K562 (cell line): Measurements from ENCODE around the gene ALDH9A1. TPM values are rescaled to one million over a fixed set of nuclear protein-coding genes. Genes with fewer than 3 reads are reported as not detected.

Experiments
- CBFA2T2 ChIP-seq: fragments of 450-650 bp; conservative IDR thresholded peaks from 2 replicates; pipeline ENCODE4 v1.6.1; 2017; ENCODE audit warnings: mild to moderate bottlenecking
- GTF2F1 ChIP-seq: IDR thresholded peaks from 2 replicates; pipeline ENCODE4 v1.6.1; 2011; ENCODE audit warnings: low read depth, low read length, improper control_type of control experiment
- KLF10 ChIP-seq: fragments of 250-450 bp; sonication (Bioruptor Pico); IDR thresholded peaks from 2 replicates; pipeline ENCODE4 v1.6.1; 2021; ENCODE audit warnings: matching md5 sums
- MCM5 ChIP-seq: fragments of 450-650 bp; IDR thresholded peaks from 2 replicates; pipeline ENCODE4 v1.6.1; 2016; ENCODE audit warnings: low read depth
- NFRKB ChIP-seq: fragments of 450-650 bp; IDR thresholded peaks from 2 replicates; pipeline ENCODE4 v1.6.1; 2016; ENCODE audit warnings: low read depth
- NONO ChIP-seq, 2 experiments: fragments of 200-400 bp in 1 of 2; fragments of 450-650 bp in 1 of 2; formaldehyde crosslinking in 1 of 2; IDR thresholded peaks; 2 replicates each; pipeline ENCODE4 v1.6.1; 2017; ENCODE audit warnings: low read depth in 2 of 2, mild to moderate bottlenecking in 2 of 2, moderate library complexity in 2 of 2, low read length in 1 of 2
- SLC30A9 ChIP-seq: fragments of 250-450 bp; sonication (Bioruptor Pico); IDR thresholded peaks from 2 replicates; pipeline ENCODE4 v1.8.0; 2022; ENCODE audit warnings: mild to moderate bottlenecking, moderate library complexity
- TBP ChIP-seq: optimal IDR thresholded peaks from 2 replicates; pipeline ENCODE3; 2011; ENCODE audit warnings: low read depth, low read length, improper control_type of control experiment
- TOE1 ChIP-seq, 2 experiments: fragments of 450-650 bp in 1 of 2; sonication (generic) in 1 of 2; formaldehyde crosslinking in 1 of 2; IDR thresholded peaks; 2 replicates each; pipeline versions ENCODE4 v1.7.1 to v1.8.0; 2016 to 2022; ENCODE audit warnings: borderline replicate concordance in 2 of 2, mild to moderate bottlenecking in 2 of 2, antibody characterized with exemption in 1 of 2, inconsistent platforms in 1 of 2, low read depth in 1 of 2, missing genetic modification reagents in 1 of 2, moderate library complexity in 1 of 2
- ZBTB8A ChIP-seq: fragments of 450-650 bp; IDR thresholded peaks from 2 replicates; pipeline ENCODE4 v1.6.1; 2018; ENCODE audit warnings: mild to moderate bottlenecking, moderate library complexity; ENCODE audit not compliant: partially characterized antibody
- ZKSCAN1 ChIP-seq: fragments of 150-350 bp; IDR thresholded peaks from 2 replicates; pipeline ENCODE4 v1.6.1; 2016; ENCODE audit warnings: low read depth, low read length
- ZNF197 ChIP-seq: fragments of 200-800 bp; sonication (Bioruptor generic); IDR thresholded peaks from 2 replicates; pipeline ENCODE4 v1.6.1; 2016; ENCODE audit warnings: low read depth, missing genetic modification characterization, missing compliant biosample characterization
- ZNF551 ChIP-seq: fragments of 250-450 bp; sonication (Bioruptor Pico); IDR thresholded peaks from 2 replicates; pipeline ENCODE4 v1.5.0; 2021; ENCODE audit warnings: mild to moderate bottlenecking, moderate library complexity
- ZNF79 ChIP-seq: fragments of 250-450 bp; sonication (Bioruptor Pico); IDR thresholded peaks from 2 replicates; pipeline ENCODE4 v1.4.0; 2020; ENCODE audit warnings: low read depth, mild to moderate bottlenecking, moderate library complexity
- polyA plus RNA-seq, 8 experiments: library from polyadenylated mRNA; depleted of rRNA in 4 of 8; stranded (reverse) in 5 of 8; unstranded in 3 of 8; fragments of >200 nt; fragmentation: Nextera tagmentation in 2 of 8; fragmentation: Illumina TruSeq in 1 of 8; extraction: Ambion mirVana in 2 of 8; extraction: Trizol in 1 of 8; gene quantifications; 2 replicates each; pipeline versions ENCODE4 v1.2.1 to v1.2.3, GENCODE V29; 2011 to 2014; ENCODE audit warnings: inconsistent platforms in 1 of 8, missing spikeins in 1 of 8
- total RNA-seq, 7 experiments: library from RNA; depleted of rRNA in 6 of 7; stranded (reverse); fragments of >200 nt in 6 of 7; fragmentation: Illumina TruSeq in 2 of 7; extraction: Trizol in 2 of 7; gene quantifications; 2 replicates each; pipeline versions ENCODE4 v1.2.1 to v1.2.3, GENCODE V29; 2011 to 2021; ENCODE audit warnings: low replicate concordance in 1 of 7
- TF ChIP-seq, protein P1 (sequence below): fragments of 250-450 bp; sonication (Bioruptor Pico); IDR thresholded peaks from 2 replicates; pipeline ENCODE4 v1.8.0; 2022; ENCODE audit warnings: moderate library complexity, mild to moderate bottlenecking, inconsistent platforms
- TF ChIP-seq, protein P2 (sequence below): fragments of 250-450 bp; sonication (Bioruptor Pico); IDR thresholded peaks from 2 replicates; pipeline ENCODE4 v1.8.0; 2022; ENCODE audit warnings: moderate library complexity, mild to moderate bottlenecking, inconsistent platforms
- TF ChIP-seq, protein P3 (sequence below): fragments of 450-650 bp; formaldehyde crosslinking; IDR thresholded peaks from 2 replicates; pipeline ENCODE4 v1.4.0; 2022; ENCODE audit warnings: mild to moderate bottlenecking, moderate library complexity
- TF ChIP-seq, protein P4 (sequence below): fragments of 450-650 bp; IDR thresholded peaks from 2 replicates; pipeline ENCODE4 v1.6.1; 2016; ENCODE audit warnings: borderline replicate concordance
- TF ChIP-seq, protein P5 (sequence below): fragments of 250-450 bp; sonication (Bioruptor Pico); IDR thresholded peaks from 2 replicates; pipeline ENCODE4 v1.8.0; 2021; ENCODE audit warnings: moderate library complexity, mild to moderate bottlenecking, inconsistent platforms
- TF ChIP-seq, protein P6 (sequence below), 2 experiments: fragments of 450-650 bp; IDR thresholded peaks; 2 replicates each; pipeline ENCODE4 v1.6.1; 2016

The ALDH9A1 gene
- total and polyA plus RNA-seq, 9 of the 15 experiments (the other 6 are each of a cell fraction or from before 2014, with no cell fraction given), result 26.5 to 54.3 (median 39.2) TPM

DNA sequence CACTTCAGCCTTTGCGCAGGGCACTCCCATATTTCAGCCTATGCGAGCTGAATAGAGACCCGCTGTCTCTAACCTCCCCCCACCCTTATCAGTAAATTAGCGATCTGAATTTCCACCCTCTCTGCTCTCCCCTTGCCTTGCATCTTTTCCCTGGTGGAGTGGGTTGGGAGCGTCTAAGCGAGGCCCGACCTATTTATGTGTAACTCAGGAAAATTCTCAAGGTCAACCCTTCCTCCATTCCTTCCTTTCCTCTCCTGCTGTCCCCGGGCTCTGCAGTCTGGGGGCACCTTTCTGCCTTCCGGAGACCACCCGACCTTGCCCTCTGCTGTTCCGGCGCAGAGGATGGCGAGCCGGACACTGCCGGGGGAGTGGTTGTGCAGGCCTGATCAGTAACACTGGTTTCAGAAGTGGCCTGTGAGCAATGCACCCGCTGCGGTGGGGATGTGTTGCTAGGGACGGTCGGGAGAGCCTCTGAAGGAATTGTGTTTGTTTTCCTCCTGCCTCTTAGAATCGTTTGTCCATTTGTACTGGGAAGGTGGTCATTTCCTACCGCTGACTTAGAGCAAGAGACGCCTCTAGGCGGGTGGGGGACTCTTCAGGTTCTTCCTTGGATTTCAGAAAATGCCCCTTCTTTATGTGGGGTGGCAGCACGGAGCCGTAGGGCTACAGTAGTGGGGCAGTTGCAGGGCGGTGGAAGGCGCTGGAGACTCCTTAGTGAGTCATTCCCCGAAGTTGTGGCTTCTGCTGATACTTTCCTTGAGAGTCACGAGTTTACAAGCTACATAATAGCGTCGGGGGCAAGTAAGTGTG, 66.8 kb downstream of the ALDH9A1 start (continued):
- TF ChIP-seq GTF2F1, result no peak
- no peak for TF ChIP-seq ZNF197
- TF ChIP-seq ZKSCAN1, result no peak
- TF ChIP-seq, protein P1, sequence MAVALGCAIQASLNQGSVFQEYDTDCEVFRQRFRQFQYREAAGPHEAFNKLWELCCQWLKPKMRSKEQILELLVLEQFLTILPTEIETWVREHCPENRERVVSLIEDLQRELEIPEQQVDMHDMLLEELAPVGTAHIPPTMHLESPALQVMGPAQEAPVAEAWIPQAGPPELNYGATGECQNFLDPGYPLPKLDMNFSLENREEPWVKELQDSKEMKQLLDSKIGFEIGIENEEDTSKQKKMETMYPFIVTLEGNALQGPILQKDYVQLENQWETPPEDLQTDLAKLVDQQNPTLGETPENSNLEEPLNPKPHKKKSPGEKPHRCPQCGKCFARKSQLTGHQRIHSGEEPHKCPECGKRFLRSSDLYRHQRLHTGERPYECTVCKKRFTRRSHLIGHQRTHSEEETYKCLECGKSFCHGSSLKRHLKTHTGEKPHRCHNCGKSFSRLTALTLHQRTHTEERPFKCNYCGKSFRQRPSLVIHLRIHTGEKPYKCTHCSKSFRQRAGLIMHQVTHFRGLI, result no peak
- TF ChIP-seq, protein P2, sequence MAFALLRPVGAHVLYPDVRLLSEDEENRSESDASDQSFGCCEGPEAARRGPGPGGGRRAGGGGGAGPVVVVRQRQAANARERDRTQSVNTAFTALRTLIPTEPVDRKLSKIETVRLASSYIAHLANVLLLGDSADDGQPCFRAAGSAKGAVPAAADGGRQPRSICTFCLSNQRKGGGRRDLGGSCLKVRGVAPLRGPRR (CRISPR knock-in tag), result no peak
- TF ChIP-seq ZNF551 (CRISPR knock-in tag), result no peak
- TF ChIP-seq ZNF79 (CRISPR knock-in tag), result no peak
- TF ChIP-seq, protein P3, sequence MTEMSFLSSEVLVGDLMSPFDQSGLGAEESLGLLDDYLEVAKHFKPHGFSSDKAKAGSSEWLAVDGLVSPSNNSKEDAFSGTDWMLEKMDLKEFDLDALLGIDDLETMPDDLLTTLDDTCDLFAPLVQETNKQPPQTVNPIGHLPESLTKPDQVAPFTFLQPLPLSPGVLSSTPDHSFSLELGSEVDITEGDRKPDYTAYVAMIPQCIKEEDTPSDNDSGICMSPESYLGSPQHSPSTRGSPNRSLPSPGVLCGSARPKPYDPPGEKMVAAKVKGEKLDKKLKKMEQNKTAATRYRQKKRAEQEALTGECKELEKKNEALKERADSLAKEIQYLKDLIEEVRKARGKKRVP (CRISPR knock-in tag), result no peak
- TF ChIP-seq, protein P4, sequence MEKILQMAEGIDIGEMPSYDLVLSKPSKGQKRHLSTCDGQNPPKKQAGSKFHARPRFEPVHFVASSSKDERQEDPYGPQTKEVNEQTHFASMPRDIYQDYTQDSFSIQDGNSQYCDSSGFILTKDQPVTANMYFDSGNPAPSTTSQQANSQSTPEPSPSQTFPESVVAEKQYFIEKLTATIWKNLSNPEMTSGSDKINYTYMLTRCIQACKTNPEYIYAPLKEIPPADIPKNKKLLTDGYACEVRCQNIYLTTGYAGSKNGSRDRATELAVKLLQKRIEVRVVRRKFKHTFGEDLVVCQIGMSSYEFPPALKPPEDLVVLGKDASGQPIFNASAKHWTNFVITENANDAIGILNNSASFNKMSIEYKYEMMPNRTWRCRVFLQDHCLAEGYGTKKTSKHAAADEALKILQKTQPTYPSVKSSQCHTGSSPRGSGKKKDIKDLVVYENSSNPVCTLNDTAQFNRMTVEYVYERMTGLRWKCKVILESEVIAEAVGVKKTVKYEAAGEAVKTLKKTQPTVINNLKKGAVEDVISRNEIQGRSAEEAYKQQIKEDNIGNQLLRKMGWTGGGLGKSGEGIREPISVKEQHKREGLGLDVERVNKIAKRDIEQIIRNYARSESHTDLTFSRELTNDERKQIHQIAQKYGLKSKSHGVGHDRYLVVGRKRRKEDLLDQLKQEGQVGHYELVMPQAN, result peak; percentile 72
- TF ChIP-seq, protein P5, sequence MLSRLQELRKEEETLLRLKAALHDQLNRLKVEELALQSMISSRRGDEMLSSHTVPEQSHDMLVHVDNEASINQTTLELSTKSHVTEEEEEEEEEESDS (CRISPR knock-in tag), result no peak
- TF ChIP-seq NONO (IDR thresholded peaks at IDR 0.05; ENCODE audit: low read depth in 2 of 2, low read length in 1 of 2), result no peak
- TF ChIP-seq TBP, result no peak
- TF ChIP-seq MCM5, result no peak
- no peak for TF ChIP-seq ZBTB8A
- TF ChIP-seq TOE1 (IDR thresholded peaks at IDR 0.05; ENCODE audit: borderline replicate concordance), result peak; percentile 92
- TF ChIP-seq TOE1 (CRISPR knock-in tag; IDR thresholded peaks at IDR 0.05; ENCODE audit: borderline replicate concordance, low read depth), result no peak
- TF ChIP-seq, protein P6, sequence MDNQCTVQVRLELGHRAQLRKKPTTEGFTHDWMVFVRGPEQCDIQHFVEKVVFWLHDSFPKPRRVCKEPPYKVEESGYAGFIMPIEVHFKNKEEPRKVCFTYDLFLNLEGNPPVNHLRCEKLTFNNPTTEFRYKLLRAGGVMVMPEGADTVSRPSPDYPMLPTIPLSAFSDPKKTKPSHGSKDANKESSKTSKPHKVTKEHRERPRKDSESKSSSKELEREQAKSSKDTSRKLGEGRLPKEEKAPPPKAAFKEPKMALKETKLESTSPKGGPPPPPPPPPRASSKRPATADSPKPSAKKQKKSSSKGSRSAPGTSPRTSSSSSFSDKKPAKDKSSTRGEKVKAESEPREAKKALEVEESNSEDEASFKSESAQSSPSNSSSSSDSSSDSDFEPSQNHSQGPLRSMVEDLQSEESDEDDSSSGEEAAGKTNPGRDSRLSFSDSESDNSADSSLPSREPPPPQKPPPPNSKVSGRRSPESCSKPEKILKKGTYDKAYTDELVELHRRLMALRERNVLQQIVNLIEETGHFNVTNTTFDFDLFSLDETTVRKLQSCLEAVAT (IDR thresholded peaks at IDR 0.05), result peak; percentile 23 to 38; a peak in 1 of 4 replicates
- TF ChIP-seq KLF10 (CRISPR knock-in tag), result no peak
- no peak for TF ChIP-seq SLC30A9
- no peak for TF ChIP-seq NFRKB
- TF ChIP-seq CBFA2T2, result 0 out of 2 replicates have a peak, but pooled peaks have one; percentile 32
